ENCODE data around the gene ATG101.

DNA sequence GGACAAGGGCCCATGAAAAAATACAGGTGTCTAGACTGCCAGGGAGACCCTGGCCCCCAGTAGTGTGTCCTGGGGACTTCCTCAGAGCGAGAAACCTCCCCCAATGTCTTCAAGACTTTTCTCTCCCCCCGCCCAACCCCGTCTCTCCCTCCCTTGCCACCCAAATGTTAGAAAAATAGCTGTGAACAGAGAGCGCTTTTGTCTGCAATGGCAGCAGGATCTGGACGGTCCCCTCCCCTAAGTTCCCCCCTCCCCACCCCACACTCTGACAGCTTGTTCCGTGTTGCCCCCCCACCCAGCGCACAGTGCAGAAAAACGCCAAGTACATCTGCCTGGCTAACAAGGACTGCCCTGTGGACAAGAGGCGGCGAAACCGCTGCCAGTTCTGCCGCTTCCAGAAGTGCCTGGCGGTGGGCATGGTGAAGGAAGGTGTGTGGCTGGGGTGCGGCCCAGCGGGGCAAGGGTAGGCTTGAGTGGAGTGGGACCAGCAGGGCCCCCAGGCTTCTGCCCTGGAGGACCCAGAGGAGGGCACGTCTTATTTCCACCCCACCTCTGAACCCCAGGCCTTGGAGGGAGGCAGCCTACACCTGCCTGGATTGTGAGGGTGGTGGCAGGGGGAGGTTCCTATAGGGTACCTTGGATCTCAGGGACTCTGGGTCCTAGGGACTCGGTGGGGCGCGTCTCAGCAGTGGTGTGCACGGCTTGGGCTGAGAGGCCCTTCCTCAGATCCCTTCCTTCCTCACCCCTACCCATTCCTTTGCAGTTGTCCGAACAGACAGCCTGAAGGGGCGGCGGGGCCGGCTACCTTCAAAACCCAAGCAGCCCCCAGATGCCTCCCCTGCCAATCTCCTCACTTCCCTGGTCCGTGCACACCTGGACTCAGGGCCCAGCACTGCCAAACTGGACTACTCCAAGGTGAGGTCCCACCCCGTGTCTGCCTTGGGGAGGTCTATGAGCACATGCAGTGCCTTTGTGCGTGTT lies 13.8 kb upstream of the ATG101 start:
- TF ChIP-seq SIN3A (IDR thresholded peaks at IDR 0.05; ENCODE audit: borderline replicate concordance, insufficient read depth, low read length) = no peak
- TF ChIP-seq TAF1 (IDR thresholded peaks at IDR 0.05; ENCODE audit: borderline replicate concordance, insufficient read depth, low read length) = no peak
- no peak for TF ChIP-seq FOXP2 (optimal IDR thresholded peaks at IDR 0.05; ENCODE audit: borderline replicate concordance, extremely low read depth, extremely low read length, insufficient read depth)
- TF ChIP-seq, protein P1, sequence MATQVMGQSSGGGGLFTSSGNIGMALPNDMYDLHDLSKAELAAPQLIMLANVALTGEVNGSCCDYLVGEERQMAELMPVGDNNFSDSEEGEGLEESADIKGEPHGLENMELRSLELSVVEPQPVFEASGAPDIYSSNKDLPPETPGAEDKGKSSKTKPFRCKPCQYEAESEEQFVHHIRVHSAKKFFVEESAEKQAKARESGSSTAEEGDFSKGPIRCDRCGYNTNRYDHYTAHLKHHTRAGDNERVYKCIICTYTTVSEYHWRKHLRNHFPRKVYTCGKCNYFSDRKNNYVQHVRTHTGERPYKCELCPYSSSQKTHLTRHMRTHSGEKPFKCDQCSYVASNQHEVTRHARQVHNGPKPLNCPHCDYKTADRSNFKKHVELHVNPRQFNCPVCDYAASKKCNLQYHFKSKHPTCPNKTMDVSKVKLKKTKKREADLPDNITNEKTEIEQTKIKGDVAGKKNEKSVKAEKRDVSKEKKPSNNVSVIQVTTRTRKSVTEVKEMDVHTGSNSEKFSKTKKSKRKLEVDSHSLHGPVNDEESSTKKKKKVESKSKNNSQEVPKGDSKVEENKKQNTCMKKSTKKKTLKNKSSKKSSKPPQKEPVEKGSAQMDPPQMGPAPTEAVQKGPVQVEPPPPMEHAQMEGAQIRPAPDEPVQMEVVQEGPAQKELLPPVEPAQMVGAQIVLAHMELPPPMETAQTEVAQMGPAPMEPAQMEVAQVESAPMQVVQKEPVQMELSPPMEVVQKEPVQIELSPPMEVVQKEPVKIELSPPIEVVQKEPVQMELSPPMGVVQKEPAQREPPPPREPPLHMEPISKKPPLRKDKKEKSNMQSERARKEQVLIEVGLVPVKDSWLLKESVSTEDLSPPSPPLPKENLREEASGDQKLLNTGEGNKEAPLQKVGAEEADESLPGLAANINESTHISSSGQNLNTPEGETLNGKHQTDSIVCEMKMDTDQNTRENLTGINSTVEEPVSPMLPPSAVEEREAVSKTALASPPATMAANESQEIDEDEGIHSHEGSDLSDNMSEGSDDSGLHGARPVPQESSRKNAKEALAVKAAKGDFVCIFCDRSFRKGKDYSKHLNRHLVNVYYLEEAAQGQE (IDR thresholded peaks at IDR 0.05; ENCODE audit: insufficient read depth in 1 of 2, low read depth in 2 of 2, low read length in 2 of 2) = no peak
- no peak for TF ChIP-seq POLR2AphosphoS5 (IDR thresholded peaks at IDR 0.05; ENCODE audit: low read depth, low read length)
